HUES48 (cell line): ENCODE measurements around the gene ATP2A2.

Experiments used
- H3K27ac ChIP-seq: one replicate; pipeline ENCODE4 v1.7.0; 2013; ENCODE audit warnings: low read depth, low read length, inconsistent platforms
- H3K27me3 ChIP-seq: 2 replicates; pipeline ENCODE4 v1.6.1; 2013; ENCODE audit warnings: mild to moderate bottlenecking, low read length; ENCODE audit not compliant: control insufficient read depth, insufficient read depth
- H3K36me3 ChIP-seq: 2 replicates; pipeline ENCODE4 v1.6.1; 2013; ENCODE audit warnings: low read length; ENCODE audit not compliant: control insufficient read depth, insufficient read depth
- H3K4me1 ChIP-seq: 2 replicates; pipeline ENCODE4 v1.6.1; 2013; ENCODE audit warnings: mild to moderate bottlenecking, low read length; ENCODE audit not compliant: control insufficient read depth, insufficient read depth
- H3K4me3 ChIP-seq: 2 replicates; pipeline ENCODE4 v1.5.1; 2013; ENCODE audit warnings: mild to moderate bottlenecking, low read depth, low read length
- H3K9ac ChIP-seq: 2 replicates; pipeline ENCODE4 v1.6.1; 2013; ENCODE audit warnings: mild to moderate bottlenecking, low read depth, low read length, moderate library complexity
- H3K9me3 ChIP-seq: 2 replicates; pipeline ENCODE4 v1.6.1; 2013; ENCODE audit warnings: low read length; ENCODE audit not compliant: control insufficient read depth, insufficient read depth

The ATP2A2 gene

GRCh38 chr12:110280392-110280778 is 662 bp upstream of the ATP2A2 start:
- H3K27me3 ChIP-seq: peaks cover 7% of the 10 kb centered on the region; the same call in 1 of the 2 replicates
- peak overlapping the region; percentile 98 for H3K4me3 ChIP-seq
- H3K27ac ChIP-seq: peak overlapping the region; percentile 96
- H3K4me1 ChIP-seq: peaks cover 42% of the 10 kb centered on the region
- no peaks in the 10 kb centered on the region for H3K9me3 ChIP-seq
- H3K9ac ChIP-seq: peak overlapping the region; percentile 85
- peaks cover 31% of the 10 kb centered on the region for H3K36me3 ChIP-seq

DNA sequence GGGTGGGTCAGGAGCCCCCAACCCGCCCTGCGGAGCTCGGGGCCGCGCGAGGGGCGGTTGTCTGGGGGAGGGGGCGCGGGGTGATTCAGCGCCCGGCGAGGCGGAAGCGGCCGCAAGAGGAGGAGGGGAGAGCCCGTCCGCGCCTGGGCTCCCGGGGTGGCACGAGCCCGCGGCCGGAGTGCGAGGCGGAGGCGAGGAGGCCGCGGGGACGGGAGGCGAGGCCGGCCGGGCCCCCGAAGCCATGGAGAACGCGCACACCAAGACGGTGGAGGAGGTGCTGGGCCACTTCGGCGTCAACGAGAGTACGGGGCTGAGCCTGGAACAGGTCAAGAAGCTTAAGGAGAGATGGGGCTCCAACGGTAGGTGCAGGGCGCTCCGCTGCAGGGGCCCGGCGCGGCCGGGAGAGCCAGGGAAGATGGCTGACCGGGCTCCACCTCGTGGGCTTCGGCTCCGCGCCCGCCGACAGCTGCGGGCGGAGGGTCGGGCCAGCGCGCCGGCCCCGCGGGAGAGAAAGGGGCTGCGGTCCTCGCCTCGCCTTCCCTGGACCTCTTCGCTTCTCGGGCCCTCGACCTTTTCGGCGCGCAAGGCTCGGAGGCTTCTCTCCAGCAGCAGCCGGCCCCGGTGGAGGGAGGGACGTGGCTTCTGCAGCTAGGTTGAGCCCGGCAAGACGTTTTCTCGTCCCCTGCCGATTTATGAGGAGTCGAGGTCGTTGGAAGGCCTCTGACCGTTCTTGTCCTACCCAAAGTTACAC is 677 bp downstream of the ATP2A2 start:
- Histone ChIP-seq H3K27ac (peak overlapping the region; percentile 96), H3K27me3 (peaks cover 7% of the 10 kb centered on the region; the same call in 1 of the 2 replicates), H3K4me3 (peak overlapping the region; percentile 98), H3K4me1 (peaks cover 45% of the 10 kb centered on the region), H3K9ac (peak overlapping the region; percentile 99), H3K36me3 (peaks cover 40% of the 10 kb centered on the region), H3K9me3 (no peaks in the 10 kb centered on the region)

GRCh38 chr12:110282300-110282860 is 1.3 kb downstream of the ATP2A2 start:
- peak overlapping the region; percentile 99 for H3K9ac ChIP-seq
- H3K27ac ChIP-seq: peak overlapping the region; percentile 96
- peaks cover 7% of the 10 kb centered on the region; the same call in 1 of the 2 replicates for H3K27me3 ChIP-seq
- peaks cover 45% of the 10 kb centered on the region for H3K4me1 ChIP-seq
- peak overlapping the region; percentile 98 for H3K4me3 ChIP-seq
- no peaks in the 10 kb centered on the region for H3K9me3 ChIP-seq
- peaks cover 44% of the 10 kb centered on the region for H3K36me3 ChIP-seq

- no peaks in the 10 kb centered on the region for H3K9me3 ChIP-seq
- H3K4me3 ChIP-seq: peak overlapping the region; percentile 98
- peaks cover 7% of the 10 kb centered on the region; the same call in 1 of the 2 replicates for H3K27me3 ChIP-seq
- H3K36me3 ChIP-seq: peaks cover 52% of the 10 kb centered on the region
- no peak overlapping the region for H3K9ac ChIP-seq
- H3K4me1 ChIP-seq: peaks cover 45% of the 10 kb centered on the region
- no peak overlapping the region for H3K27ac ChIP-seq
Observed at GRCh38 chr12:110282956-110283817, 2.1 kb downstream of the ATP2A2 start.

DNA sequence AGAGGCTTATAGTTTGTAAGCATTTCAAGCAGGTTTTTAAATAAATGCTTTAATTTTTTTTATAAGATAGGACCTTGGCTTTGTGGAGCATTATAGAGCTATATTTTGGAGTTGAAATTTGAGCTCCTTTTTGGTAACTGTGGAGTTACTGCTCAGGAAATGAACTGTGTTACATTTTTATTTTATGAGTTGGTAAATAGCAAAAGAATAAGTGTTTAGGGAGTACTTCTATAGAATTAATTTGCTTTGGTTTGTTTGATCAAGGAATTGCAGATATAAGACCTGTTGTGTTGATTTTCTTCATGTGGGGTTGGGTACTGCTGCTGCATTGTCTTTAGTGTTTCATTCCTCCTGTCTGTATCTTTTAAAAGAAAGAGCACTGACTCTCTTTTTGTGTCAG is 3.5 kb downstream of the ATP2A2 start:
- Histone ChIP-seq H3K9me3 (no peaks in the 10 kb centered on the region), H3K4me1 (peaks cover 41% of the 10 kb centered on the region), H3K27ac (no peak overlapping the region), H3K9ac (no peak overlapping the region), H3K4me3 (peak overlapping the region; percentile 98; the same call in 1 of the 2 replicates), H3K27me3 (peaks cover 7% of the 10 kb centered on the region; the same call in 1 of the 2 replicates), H3K36me3 (peaks cover 65% of the 10 kb centered on the region)

DNA sequence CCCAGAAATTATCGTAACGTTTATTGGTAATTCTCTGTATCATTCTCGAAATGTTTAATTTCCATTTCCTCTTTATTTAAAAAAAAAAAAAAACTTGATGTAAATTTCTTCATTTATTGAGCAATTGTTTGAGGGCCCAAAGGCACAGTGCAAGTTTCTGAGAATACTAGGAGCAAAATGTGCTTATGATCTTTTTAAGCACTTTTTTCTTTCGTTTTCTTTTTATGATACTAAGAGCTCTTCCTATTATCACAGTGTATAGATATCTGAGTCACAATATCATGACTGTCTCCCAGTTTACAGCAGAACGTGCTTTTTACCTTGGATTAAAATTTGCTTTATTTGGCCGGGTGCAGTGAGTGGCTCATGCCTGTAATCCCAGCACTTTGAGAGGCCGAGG is 5.6 kb downstream of the ATP2A2 start:
- Histone ChIP-seq H3K4me1 (peaks cover 33% of the 10 kb centered on the region), H3K27me3 (no peaks in the 10 kb centered on the region), H3K9ac (no peak overlapping the region), H3K9me3 (no peaks in the 10 kb centered on the region), H3K4me3 (no peak overlapping the region), H3K27ac (no peak overlapping the region), H3K36me3 (peaks cover 84% of the 10 kb centered on the region)

GRCh38 chr12:110287986-110288385 is 6.9 kb downstream of the ATP2A2 start:
- H3K9ac ChIP-seq: no peak overlapping the region
- H3K27me3 ChIP-seq: no peaks in the 10 kb centered on the region
- H3K4me1 ChIP-seq: peaks cover 27% of the 10 kb centered on the region

DNA sequence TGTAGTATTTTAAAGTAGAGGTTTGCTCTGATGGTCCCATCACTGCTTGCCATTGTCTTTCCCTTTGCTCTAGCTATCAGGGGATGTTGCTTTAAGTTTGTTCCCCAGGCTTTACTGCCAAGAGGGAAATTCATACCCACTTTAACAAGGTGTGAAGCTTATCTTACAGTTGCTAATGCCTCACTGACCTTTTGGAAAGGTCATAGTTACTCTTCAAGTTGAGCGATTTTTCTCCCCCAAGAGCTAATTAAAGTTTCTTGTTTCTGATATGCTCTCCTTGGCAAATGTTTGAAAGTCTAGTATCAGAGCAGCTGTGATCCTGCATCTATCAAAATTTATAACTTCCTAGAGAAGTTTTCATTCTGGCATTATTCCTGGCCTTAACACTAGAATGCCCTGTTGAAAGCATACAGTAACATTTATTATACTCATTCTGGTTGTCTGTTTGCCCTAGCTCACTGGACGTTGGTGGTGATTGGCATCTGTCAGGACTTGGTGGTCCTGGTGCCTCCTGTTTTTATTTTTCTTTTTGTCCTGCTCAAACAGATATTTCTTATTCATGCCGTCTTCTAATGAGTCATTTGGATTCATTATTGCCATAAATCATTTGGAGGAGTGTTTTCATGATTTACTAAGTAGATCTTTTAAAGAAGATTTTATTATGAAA is 8.1 kb downstream of the ATP2A2 start:
- no peak overlapping the region for H3K9ac ChIP-seq
- H3K36me3 ChIP-seq: peaks cover 88% of the 10 kb centered on the region

More at GRCh38 chr12:110287986-110288385, 6.9 kb downstream of the ATP2A2 start:
- H3K4me3 ChIP-seq: no peak overlapping the region
- no peaks in the 10 kb centered on the region for H3K9me3 ChIP-seq
- H3K36me3 ChIP-seq: peaks cover 91% of the 10 kb centered on the region
- H3K27ac ChIP-seq: no peak overlapping the region

GRCh38 chr12:110289711-110290078 is 8.6 kb downstream of the ATP2A2 start:
- H3K9me3 ChIP-seq: no peaks in the 10 kb centered on the region
- H3K9ac ChIP-seq: no peak overlapping the region
- peaks cover 10% of the 10 kb centered on the region; the same call in 1 of the 2 replicates for H3K4me1 ChIP-seq
- H3K27me3 ChIP-seq: no peaks in the 10 kb centered on the region
- H3K36me3 ChIP-seq: peaks cover 88% of the 10 kb centered on the region
- H3K27ac ChIP-seq: no peak overlapping the region
- H3K4me3 ChIP-seq: no peak overlapping the region

More for the DNA sequence above, 8.1 kb downstream of the ATP2A2 start:
- H3K27ac ChIP-seq: no peak overlapping the region
- H3K4me3 ChIP-seq: no peak overlapping the region
- H3K27me3 ChIP-seq: no peaks in the 10 kb centered on the region
- H3K4me1 ChIP-seq: peaks cover 15% of the 10 kb centered on the region; the same call in 1 of the 2 replicates
- H3K9me3 ChIP-seq: no peaks in the 10 kb centered on the region

DNA sequence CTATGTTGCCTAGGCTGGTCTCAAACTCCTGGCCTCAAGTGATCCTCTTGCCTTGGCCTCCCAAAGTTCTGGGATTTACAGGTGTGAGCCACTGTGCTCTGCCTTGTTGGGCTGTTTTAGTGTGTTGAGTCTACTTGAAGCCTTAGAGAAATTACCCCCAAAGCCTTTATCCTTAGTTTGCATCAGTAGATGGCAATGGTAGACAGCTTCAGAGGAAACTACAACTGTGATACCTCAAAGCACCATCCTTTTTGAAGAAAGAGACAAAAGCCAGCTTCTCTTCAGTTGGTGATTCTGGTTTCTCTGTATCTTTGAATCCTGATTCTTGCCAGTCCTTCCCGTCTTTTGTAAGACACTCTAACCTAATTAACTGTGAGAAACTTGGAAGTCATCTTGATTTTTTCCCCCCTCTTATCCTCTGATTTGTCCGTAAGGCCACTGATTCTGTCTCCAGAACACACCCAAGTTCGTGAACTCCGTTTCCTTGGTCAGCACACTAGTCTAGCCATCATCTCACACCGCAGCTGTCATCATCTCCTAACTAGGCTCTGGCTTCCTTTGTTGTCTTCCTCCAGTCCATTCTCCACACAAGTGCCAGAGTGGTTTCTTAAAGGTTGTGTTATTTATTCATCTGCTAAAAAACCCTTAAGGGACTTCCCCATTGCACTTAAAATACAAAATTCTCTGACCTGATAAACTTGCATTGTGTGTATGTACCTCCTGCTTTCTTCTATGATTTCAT is 20.2 kb downstream of the ATP2A2 start:
- Histone ChIP-seq H3K36me3 (peaks cover 90% of the 10 kb centered on the region), H3K9me3 (no peaks in the 10 kb centered on the region), H3K4me1 (peaks cover 3% of the 10 kb centered on the region; the same call in 1 of the 2 replicates), H3K9ac (no peak overlapping the region), H3K27me3 (no peaks in the 10 kb centered on the region), H3K4me3 (no peak overlapping the region), H3K27ac (no peak overlapping the region)
